HepG2 (cell line): ENCODE data around the gene YIF1A.

Experiments
- ELF4 ChIP-seq: sonication (generic); formaldehyde crosslinking; IDR thresholded peaks from 2 replicates; pipeline ENCODE4 v1.5.0; 2020; ENCODE audit warnings: missing genetic modification reagents, mild to moderate bottlenecking, moderate library complexity, borderline replicate concordance
- NFE2L2 ChIP-seq: fragments of 150-350 bp; IDR thresholded peaks from 2 replicates; pipeline ENCODE4 v1.6.1; 2014; ENCODE audit warnings: low read length
- POLR2A ChIP-seq, 2 experiments: IDR thresholded peaks; 2 replicates each; pipeline ENCODE4 v1.6.1; 2011; ENCODE audit warnings: low read depth in 2 of 2, low read length in 2 of 2, mild to moderate bottlenecking in 1 of 2, moderate library complexity in 1 of 2; ENCODE audit not compliant: insufficient read depth in 1 of 2
- SRY ChIP-seq: sonication (generic); formaldehyde crosslinking; IDR thresholded peaks from 2 replicates; pipeline ENCODE4 v1.8.0; 2022; ENCODE audit warnings: mild to moderate bottlenecking, missing genetic modification reagents
- XRCC5 ChIP-seq: fragments of 200-400 bp; formaldehyde crosslinking; optimal IDR thresholded peaks from 2 replicates; pipeline ENCODE3; 2017; ENCODE audit warnings: mild to moderate bottlenecking, low read length
- ZNF253 ChIP-seq: sonication (generic); formaldehyde crosslinking; IDR thresholded peaks from 2 replicates; pipeline ENCODE4 v1.8.0; 2022; ENCODE audit warnings: mild to moderate bottlenecking, missing genetic modification reagents, borderline replicate concordance
- ZNF274 ChIP-seq: sonication (generic); formaldehyde crosslinking; IDR thresholded peaks from 2 replicates; pipeline ENCODE4 v1.5.1; 2020; ENCODE audit warnings: mild to moderate bottlenecking, missing genetic modification reagents
- ZNF674 ChIP-seq: sonication (generic); formaldehyde crosslinking; IDR thresholded peaks from 2 replicates; pipeline ENCODE4 v1.5.0; 2020; ENCODE audit warnings: low read depth, mild to moderate bottlenecking, missing genetic modification reagents
- TF ChIP-seq, protein P1 (sequence below): sonication (generic); formaldehyde crosslinking; IDR thresholded peaks from 2 replicates; pipeline ENCODE4 v1.9.0; 2022; ENCODE audit warnings: low read depth, missing genetic modification reagents
- TF ChIP-seq, protein P2 (sequence below): sonication (generic); formaldehyde crosslinking; IDR thresholded peaks from 2 replicates; pipeline ENCODE4 v1.8.0; 2022; ENCODE audit warnings: mild to moderate bottlenecking, missing genetic modification reagents
- TF ChIP-seq, protein P3 (sequence below), 2 experiments: IDR thresholded peaks; 2 replicates each; pipeline ENCODE4 v1.6.1; 2011 to 2012; ENCODE audit warnings: low read length in 2 of 2, borderline replicate concordance in 1 of 2, low read depth in 1 of 2, mild to moderate bottlenecking in 1 of 2, moderate library complexity in 1 of 2
- TF ChIP-seq, protein P4 (sequence below): sonication (generic); formaldehyde crosslinking; IDR thresholded peaks from 2 replicates; pipeline ENCODE4 v1.4.0; 2020; ENCODE audit warnings: missing genetic modification reagents
- TF ChIP-seq, protein P5 (sequence below), 2 experiments: sonication (generic) in 1 of 2; formaldehyde crosslinking in 1 of 2; IDR thresholded peaks; 2 replicates each; pipeline versions ENCODE4 v1.4.0 to v1.6.1; 2018 to 2020; ENCODE audit warnings: missing genetic modification reagents in 2 of 2, borderline replicate concordance in 1 of 2, low read depth in 1 of 2, mild to moderate bottlenecking in 1 of 2, missing biosample characterization in 1 of 2
- TF ChIP-seq, protein P6 (sequence below): sonication (generic); formaldehyde crosslinking; IDR thresholded peaks from 2 replicates; pipeline ENCODE4 v1.5.0; 2020; ENCODE audit warnings: mild to moderate bottlenecking, missing genetic modification reagents, moderate library complexity

DNA sequence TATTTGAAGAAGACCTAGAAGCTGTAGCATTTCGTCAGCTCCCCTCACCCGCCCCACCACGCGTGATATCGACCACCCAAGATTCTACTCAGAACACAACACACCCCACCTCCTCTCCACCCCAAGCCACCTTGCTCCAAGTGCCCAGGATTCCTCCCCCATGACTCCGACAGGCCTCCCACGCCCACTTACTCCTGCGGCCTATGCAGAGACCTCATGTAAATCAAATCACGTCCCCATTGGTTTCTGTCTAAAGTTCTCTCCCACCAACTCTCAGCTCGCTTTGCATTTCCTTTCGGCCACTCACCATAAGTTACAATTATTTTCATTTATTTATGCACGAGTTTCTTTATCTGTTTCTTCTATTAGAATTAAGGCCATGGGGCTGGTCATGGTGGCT is 13.7 kb upstream of the YIF1A start:
- TF ChIP-seq SRY (CRISPR knock-in tag) (no peak), NFE2L2 (no peak), ZNF674 (CRISPR knock-in tag) (no peak), POLR2A (IDR thresholded peaks at IDR 0.05; ENCODE audit: insufficient read depth in 1 of 2, low read depth in 2 of 2, low read length in 2 of 2) (no peak), ZNF253 (CRISPR knock-in tag) (no peak), ELF4 (CRISPR knock-in tag) (no peak), ZNF274 (no peak), XRCC5 (no peak)
- TF ChIP-seq, protein P1, sequence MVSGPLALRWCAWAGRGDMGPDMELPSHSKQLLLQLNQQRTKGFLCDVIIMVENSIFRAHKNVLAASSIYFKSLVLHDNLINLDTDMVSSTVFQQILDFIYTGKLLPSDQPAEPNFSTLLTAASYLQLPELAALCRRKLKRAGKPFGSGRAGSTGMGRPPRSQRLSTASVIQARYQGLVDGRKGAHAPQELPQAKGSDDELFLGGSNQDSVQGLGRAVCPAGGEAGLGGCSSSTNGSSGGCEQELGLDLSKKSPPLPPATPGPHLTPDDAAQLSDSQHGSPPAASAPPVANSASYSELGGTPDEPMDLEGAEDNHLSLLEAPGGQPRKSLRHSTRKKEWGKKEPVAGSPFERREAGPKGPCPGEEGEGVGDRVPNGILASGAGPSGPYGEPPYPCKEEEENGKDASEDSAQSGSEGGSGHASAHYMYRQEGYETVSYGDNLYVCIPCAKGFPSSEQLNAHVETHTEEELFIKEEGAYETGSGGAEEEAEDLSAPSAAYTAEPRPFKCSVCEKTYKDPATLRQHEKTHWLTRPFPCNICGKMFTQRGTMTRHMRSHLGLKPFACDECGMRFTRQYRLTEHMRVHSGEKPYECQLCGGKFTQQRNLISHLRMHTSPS (CRISPR knock-in tag) = no peak
- TF ChIP-seq, protein P2, sequence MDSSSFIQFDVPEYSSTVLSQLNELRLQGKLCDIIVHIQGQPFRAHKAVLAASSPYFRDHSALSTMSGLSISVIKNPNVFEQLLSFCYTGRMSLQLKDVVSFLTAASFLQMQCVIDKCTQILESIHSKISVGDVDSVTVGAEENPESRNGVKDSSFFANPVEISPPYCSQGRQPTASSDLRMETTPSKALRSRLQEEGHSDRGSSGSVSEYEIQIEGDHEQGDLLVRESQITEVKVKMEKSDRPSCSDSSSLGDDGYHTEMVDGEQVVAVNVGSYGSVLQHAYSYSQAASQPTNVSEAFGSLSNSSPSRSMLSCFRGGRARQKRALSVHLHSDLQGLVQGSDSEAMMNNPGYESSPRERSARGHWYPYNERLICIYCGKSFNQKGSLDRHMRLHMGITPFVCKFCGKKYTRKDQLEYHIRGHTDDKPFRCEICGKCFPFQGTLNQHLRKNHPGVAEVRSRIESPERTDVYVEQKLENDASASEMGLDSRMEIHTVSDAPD = no peak
- TF ChIP-seq, protein P3, sequence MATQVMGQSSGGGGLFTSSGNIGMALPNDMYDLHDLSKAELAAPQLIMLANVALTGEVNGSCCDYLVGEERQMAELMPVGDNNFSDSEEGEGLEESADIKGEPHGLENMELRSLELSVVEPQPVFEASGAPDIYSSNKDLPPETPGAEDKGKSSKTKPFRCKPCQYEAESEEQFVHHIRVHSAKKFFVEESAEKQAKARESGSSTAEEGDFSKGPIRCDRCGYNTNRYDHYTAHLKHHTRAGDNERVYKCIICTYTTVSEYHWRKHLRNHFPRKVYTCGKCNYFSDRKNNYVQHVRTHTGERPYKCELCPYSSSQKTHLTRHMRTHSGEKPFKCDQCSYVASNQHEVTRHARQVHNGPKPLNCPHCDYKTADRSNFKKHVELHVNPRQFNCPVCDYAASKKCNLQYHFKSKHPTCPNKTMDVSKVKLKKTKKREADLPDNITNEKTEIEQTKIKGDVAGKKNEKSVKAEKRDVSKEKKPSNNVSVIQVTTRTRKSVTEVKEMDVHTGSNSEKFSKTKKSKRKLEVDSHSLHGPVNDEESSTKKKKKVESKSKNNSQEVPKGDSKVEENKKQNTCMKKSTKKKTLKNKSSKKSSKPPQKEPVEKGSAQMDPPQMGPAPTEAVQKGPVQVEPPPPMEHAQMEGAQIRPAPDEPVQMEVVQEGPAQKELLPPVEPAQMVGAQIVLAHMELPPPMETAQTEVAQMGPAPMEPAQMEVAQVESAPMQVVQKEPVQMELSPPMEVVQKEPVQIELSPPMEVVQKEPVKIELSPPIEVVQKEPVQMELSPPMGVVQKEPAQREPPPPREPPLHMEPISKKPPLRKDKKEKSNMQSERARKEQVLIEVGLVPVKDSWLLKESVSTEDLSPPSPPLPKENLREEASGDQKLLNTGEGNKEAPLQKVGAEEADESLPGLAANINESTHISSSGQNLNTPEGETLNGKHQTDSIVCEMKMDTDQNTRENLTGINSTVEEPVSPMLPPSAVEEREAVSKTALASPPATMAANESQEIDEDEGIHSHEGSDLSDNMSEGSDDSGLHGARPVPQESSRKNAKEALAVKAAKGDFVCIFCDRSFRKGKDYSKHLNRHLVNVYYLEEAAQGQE (IDR thresholded peaks at IDR 0.05; ENCODE audit: borderline replicate concordance in 1 of 2, low read depth in 1 of 2, low read length in 2 of 2) = no peak
- TF ChIP-seq, protein P4, sequence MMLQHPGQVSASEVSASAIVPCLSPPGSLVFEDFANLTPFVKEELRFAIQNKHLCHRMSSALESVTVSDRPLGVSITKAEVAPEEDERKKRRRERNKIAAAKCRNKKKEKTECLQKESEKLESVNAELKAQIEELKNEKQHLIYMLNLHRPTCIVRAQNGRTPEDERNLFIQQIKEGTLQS = no peak
- TF ChIP-seq, protein P5, sequence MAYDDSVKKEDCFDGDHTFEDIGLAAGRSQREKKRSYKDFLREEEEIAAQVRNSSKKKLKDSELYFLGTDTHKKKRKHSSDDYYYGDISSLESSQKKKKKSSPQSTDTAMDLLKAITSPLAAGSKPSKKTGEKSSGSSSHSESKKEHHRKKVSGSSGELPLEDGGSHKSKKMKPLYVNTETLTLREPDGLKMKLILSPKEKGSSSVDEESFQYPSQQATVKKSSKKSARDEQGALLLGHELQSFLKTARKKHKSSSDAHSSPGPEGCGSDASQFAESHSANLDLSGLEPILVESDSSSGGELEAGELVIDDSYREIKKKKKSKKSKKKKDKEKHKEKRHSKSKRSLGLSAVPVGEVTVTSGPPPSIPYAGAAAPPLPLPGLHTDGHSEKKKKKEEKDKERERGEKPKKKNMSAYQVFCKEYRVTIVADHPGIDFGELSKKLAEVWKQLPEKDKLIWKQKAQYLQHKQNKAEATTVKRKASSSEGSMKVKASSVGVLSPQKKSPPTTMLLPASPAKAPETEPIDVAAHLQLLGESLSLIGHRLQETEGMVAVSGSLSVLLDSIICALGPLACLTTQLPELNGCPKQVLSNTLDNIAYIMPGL (CRISPR knock-in tag; IDR thresholded peaks at IDR 0.05; ENCODE audit: borderline replicate concordance in 1 of 2, low read depth in 1 of 2) = no peak
- TF ChIP-seq, protein P6, sequence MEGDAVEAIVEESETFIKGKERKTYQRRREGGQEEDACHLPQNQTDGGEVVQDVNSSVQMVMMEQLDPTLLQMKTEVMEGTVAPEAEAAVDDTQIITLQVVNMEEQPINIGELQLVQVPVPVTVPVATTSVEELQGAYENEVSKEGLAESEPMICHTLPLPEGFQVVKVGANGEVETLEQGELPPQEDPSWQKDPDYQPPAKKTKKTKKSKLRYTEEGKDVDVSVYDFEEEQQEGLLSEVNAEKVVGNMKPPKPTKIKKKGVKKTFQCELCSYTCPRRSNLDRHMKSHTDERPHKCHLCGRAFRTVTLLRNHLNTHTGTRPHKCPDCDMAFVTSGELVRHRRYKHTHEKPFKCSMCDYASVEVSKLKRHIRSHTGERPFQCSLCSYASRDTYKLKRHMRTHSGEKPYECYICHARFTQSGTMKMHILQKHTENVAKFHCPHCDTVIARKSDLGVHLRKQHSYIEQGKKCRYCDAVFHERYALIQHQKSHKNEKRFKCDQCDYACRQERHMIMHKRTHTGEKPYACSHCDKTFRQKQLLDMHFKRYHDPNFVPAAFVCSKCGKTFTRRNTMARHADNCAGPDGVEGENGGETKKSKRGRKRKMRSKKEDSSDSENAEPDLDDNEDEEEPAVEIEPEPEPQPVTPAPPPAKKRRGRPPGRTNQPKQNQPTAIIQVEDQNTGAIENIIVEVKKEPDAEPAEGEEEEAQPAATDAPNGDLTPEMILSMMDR (CRISPR knock-in tag) = no peak
